Measurements from ENCODE around the gene GDF7.

GDF7 gene

DNA sequence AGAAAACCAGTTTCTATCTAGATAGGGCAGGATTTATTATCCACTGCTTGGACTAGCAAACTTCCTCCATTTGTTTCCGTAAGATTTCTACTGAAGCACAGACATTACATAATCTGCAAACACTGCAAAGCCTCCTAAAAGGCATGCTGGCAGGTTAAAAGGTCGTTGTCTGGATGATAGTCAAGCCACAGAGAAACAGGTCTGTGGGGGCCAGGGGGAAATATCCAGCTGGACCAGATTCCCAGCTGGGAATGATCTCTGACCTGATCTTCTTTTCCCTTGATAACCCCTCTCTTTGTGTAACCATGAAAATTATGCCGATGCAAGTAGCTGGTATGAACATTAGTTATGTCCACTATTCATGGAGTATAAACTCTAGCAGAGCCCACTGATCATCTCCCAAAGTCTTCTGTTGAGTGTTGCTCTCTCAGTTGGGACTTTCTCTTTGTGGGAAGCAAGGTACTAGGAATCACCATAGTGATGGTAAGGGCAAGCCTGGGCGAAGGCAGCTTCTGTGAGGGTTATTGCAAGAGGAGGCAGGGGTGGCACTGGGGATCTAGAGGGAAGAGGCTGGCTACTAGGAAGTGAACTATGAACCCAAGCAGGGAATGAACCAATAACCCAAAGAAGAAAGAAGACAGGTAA, 61.3 kb downstream of the GDF7 start:
- TF ChIP-seq, protein P1, sequence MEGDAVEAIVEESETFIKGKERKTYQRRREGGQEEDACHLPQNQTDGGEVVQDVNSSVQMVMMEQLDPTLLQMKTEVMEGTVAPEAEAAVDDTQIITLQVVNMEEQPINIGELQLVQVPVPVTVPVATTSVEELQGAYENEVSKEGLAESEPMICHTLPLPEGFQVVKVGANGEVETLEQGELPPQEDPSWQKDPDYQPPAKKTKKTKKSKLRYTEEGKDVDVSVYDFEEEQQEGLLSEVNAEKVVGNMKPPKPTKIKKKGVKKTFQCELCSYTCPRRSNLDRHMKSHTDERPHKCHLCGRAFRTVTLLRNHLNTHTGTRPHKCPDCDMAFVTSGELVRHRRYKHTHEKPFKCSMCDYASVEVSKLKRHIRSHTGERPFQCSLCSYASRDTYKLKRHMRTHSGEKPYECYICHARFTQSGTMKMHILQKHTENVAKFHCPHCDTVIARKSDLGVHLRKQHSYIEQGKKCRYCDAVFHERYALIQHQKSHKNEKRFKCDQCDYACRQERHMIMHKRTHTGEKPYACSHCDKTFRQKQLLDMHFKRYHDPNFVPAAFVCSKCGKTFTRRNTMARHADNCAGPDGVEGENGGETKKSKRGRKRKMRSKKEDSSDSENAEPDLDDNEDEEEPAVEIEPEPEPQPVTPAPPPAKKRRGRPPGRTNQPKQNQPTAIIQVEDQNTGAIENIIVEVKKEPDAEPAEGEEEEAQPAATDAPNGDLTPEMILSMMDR (IDR thresholded peaks at IDR 0.05; ENCODE audit: low read depth, low read length, missing control alignments), result no peak
- no peak overlapping the region for H3K4me3 ChIP-seq (ENCODE audit: low read depth, low read length)
- no peak for DNase-seq (ENCODE audit: low read depth)
- in situ Hi-C loops (cut with HindIII; ENCODE audit: low sequenced_read_pairs), result no loop called here

Data from astrocyte of the cerebellum (primary cell).